HG03469 (cell line): Measurements from ENCODE around the gene PRPF19.

Source experiments
- ATAC-seq: cut with Tn5 transposase; IDR thresholded peaks from one replicate; pipeline ENCODE4 v1.9.1; 2021; ENCODE audit warnings: mild to moderate bottlenecking, moderate library complexity, moderate number of reproducible peaks; ENCODE audit not compliant: unreplicated experiment

The PRPF19 gene

GRCh38 chr11:60938500-60938899, 32.1 kb upstream of the PRPF19 start:
- no peak for ATAC-seq

GRCh38 chr11:60937811-60938210, 31.4 kb upstream of the PRPF19 start:
- no peak for ATAC-seq

GRCh38 chr11:60937144-60937527, 30.8 kb upstream of the PRPF19 start:
- ATAC-seq: no peak

GRCh38 chr11:60936467-60937143, 30.2 kb upstream of the PRPF19 start:
- ATAC-seq: no peak

- ATAC-seq: no peak
Observed at GRCh38 chr11:60935676-60936442, 29.5 kb upstream of the PRPF19 start.

GRCh38 chr11:60934790-60935605, 28.6 kb upstream of the PRPF19 start:
- no peak for ATAC-seq

- no peak for ATAC-seq
Observed at GRCh38 chr11:60934124-60934789, 27.9 kb upstream of the PRPF19 start.

- ATAC-seq: no peak
Observed at GRCh38 chr11:60933416-60934123, 27.2 kb upstream of the PRPF19 start.

- no peak for ATAC-seq
Observed at GRCh38 chr11:60932605-60933356, 26.4 kb upstream of the PRPF19 start.

GRCh38 chr11:60931917-60932316, 25.5 kb upstream of the PRPF19 start:
- no peak for ATAC-seq

- no peak for ATAC-seq
Observed at GRCh38 chr11:60930394-60930793, 24.0 kb upstream of the PRPF19 start.

GRCh38 chr11:60929764-60930163, 23.4 kb upstream of the PRPF19 start:
- ATAC-seq: no peak

GRCh38 chr11:60928563-60929001, 22.2 kb upstream of the PRPF19 start:
- ATAC-seq: no peak

- no peak for ATAC-seq
Observed at GRCh38 chr11:60927600-60927999, 21.2 kb upstream of the PRPF19 start.

GRCh38 chr11:60927061-60927592, 20.7 kb upstream of the PRPF19 start:
- ATAC-seq: no peak

- no peak for ATAC-seq
Observed at GRCh38 chr11:60926500-60926899, 20.1 kb upstream of the PRPF19 start.

- ATAC-seq: no peak
Observed at GRCh38 chr11:60925868-60926267, 19.5 kb upstream of the PRPF19 start.

GRCh38 chr11:60924906-60925853, 18.8 kb upstream of the PRPF19 start:
- no peak for ATAC-seq
